Testis (tissue), 2 donors: ENCODE data around the gene STARD3.

Source experiments
- POLR2A ChIP-seq: fragments of 450-650 bp; IDR thresholded peaks from one replicate; pipeline ENCODE4 v1.6.1; 2017; ENCODE audit warnings: antibody characterized with exemption, mild to moderate bottlenecking, moderate library complexity
- TF ChIP-seq, protein P1 (sequence below), 3 experiments: fragments of 450-650 bp in 2 of 3; fragments of 200-600 bp in 1 of 3; sonication (generic) in 1 of 3; IDR thresholded peaks; one replicate each; pipeline ENCODE4 v1.5.1; 2016 to 2019; ENCODE audit warnings: antibody characterized with exemption in 3 of 3, mild to moderate bottlenecking in 2 of 3, moderate library complexity in 1 of 3

GRCh38 chr17:39676198-39676819 is 39.4 kb downstream of the STARD3 start:
- TF ChIP-seq, protein P1, sequence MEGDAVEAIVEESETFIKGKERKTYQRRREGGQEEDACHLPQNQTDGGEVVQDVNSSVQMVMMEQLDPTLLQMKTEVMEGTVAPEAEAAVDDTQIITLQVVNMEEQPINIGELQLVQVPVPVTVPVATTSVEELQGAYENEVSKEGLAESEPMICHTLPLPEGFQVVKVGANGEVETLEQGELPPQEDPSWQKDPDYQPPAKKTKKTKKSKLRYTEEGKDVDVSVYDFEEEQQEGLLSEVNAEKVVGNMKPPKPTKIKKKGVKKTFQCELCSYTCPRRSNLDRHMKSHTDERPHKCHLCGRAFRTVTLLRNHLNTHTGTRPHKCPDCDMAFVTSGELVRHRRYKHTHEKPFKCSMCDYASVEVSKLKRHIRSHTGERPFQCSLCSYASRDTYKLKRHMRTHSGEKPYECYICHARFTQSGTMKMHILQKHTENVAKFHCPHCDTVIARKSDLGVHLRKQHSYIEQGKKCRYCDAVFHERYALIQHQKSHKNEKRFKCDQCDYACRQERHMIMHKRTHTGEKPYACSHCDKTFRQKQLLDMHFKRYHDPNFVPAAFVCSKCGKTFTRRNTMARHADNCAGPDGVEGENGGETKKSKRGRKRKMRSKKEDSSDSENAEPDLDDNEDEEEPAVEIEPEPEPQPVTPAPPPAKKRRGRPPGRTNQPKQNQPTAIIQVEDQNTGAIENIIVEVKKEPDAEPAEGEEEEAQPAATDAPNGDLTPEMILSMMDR (IDR thresholded peaks at IDR 0.05): no peak
- no peak for TF ChIP-seq POLR2A
